Measurements from ENCODE around the gene P4HA2.

Gene P4HA2

GRCh38 chr5:132222649-132223038 lies 5.0 kb downstream of the P4HA2 start:
- no peak for DNase-seq

GRCh38 chr5:132221781-132222648 lies 5.6 kb downstream of the P4HA2 start:
- DNase-seq, result no peak

GRCh38 chr5:132220491-132220890 lies 7.2 kb downstream of the P4HA2 start:
- no peak for DNase-seq

GRCh38 chr5:132219981-132220380 lies 7.7 kb downstream of the P4HA2 start:
- no peak for DNase-seq

GRCh38 chr5:132219289-132219970 lies 8.2 kb downstream of the P4HA2 start:
- DNase-seq, result no peak

- no peak for DNase-seq
These were observed 9.3 kb downstream of the P4HA2 start for GRCh38 chr5:132218321-132218720.

GRCh38 chr5:132215329-132215728 lies 12.3 kb downstream of the P4HA2 start:
- no peak for DNase-seq

- no peak for DNase-seq
These were observed 13.2 kb downstream of the P4HA2 start for GRCh38 chr5:132214491-132214890.

GRCh38 chr5:132213666-132214065 lies 14.0 kb downstream of the P4HA2 start:
- DNase-seq, result no peak

GRCh38 chr5:132211787-132212186 lies 15.9 kb downstream of the P4HA2 start:
- no peak for DNase-seq

GRCh38 chr5:132210944-132211343 lies 16.7 kb downstream of the P4HA2 start:
- no peak for DNase-seq

GRCh38 chr5:132209901-132210545 lies 17.6 kb downstream of the P4HA2 start:
- DNase-seq, result no peak

- no peak for DNase-seq
These were observed 18.5 kb downstream of the P4HA2 start for GRCh38 chr5:132209131-132209530.

- no peak for DNase-seq
These were observed 19.9 kb downstream of the P4HA2 start for GRCh38 chr5:132207778-132208177.

GRCh38 chr5:132206782-132207181 lies 20.9 kb downstream of the P4HA2 start:
- no peak for DNase-seq

- DNase-seq, result no peak
These were observed 22.1 kb downstream of the P4HA2 start for GRCh38 chr5:132205385-132206125.

- DNase-seq, result no peak
These were observed 23.1 kb downstream of the P4HA2 start for GRCh38 chr5:132204371-132205135.

- DNase-seq, result no peak
These were observed 23.7 kb downstream of the P4HA2 start for GRCh38 chr5:132203916-132204315.

- DNase-seq, result no peak
These were observed 24.2 kb downstream of the P4HA2 start for GRCh38 chr5:132203464-132203818.

GRCh38 chr5:132202711-132203463 lies 24.8 kb downstream of the P4HA2 start:
- DNase-seq, result no peak

- DNase-seq, result no peak
These were observed 28.5 kb downstream of the P4HA2 start for GRCh38 chr5:132199116-132199680.

Data from T-helper 1 cell (primary cell).